ENCODE measurements around the gene ME3. TPM values are rescaled to one million over a fixed set of nuclear protein-coding genes. Genes with fewer than 3 reads are reported as not detected.

ME3 gene
- total RNA-seq, 4 donors from 2014 or later: 1.9 to 11.0 (median 6.0) TPM

GRCh38 chr11:86477495-86478155, 194.8 kb downstream of the ME3 start:
- no peak overlapping the region for H3K4me3 ChIP-seq (ENCODE audit: low read depth, poor library complexity, severe bottlenecking)
- peak in 1 of 2 donors; percentile 63 for DNase-seq (ENCODE audit: low spot score in 2 of 2)
- intact Hi-C loops (cut with DNase I; ENCODE audit: low total_unique reads): no loop called here
- no peak for TF ChIP-seq CTCF (IDR thresholded peaks at IDR 0.05)
- TF ChIP-seq POLR2A (IDR thresholded peaks at IDR 0.05): no peak
- 65 to 70% methylated on average over 5 of the region's 5 CpGs for WGBS, 2 donors

GRCh38 chr11:86476109-86476861, 196.1 kb downstream of the ME3 start:
- DNase-seq (ENCODE audit: low spot score in 2 of 2): peak in 1 of 2 donors; percentile 53
- H3K4me3 ChIP-seq (ENCODE audit: low read depth, poor library complexity, severe bottlenecking): no peak overlapping the region
- 82 to 87% methylated on average over 6 of the region's 6 CpGs for WGBS, 2 donors
- TF ChIP-seq POLR2A (IDR thresholded peaks at IDR 0.05) (no peak), CTCF (IDR thresholded peaks at IDR 0.05) (no peak)
- intact Hi-C loops (cut with DNase I; ENCODE audit: low total_unique reads): no loop called here

GRCh38 chr11:86475027-86475426, 197.4 kb downstream of the ME3 start:
- no peak overlapping the region for H3K4me3 ChIP-seq (ENCODE audit: low read depth, poor library complexity, severe bottlenecking)
- DNase-seq (ENCODE audit: low spot score in 2 of 2): no peak
- WGBS, 2 donors: 91 to 95% methylated on average over 3 of the region's 3 CpGs
- intact Hi-C loops (cut with DNase I; ENCODE audit: low total_unique reads): no loop called here
- TF ChIP-seq CTCF (IDR thresholded peaks at IDR 0.05) (no peak), POLR2A (IDR thresholded peaks at IDR 0.05) (no peak)

GRCh38 chr11:86473991-86474833, 198.2 kb downstream of the ME3 start:
- DNase-seq (ENCODE audit: low spot score in 2 of 2): no peak
- intact Hi-C loops (cut with DNase I; ENCODE audit: low total_unique reads): no loop called here
- no peak overlapping the region for H3K4me3 ChIP-seq (ENCODE audit: low read depth, poor library complexity, severe bottlenecking)
- 73 to 84% methylated on average over 10 of the region's 10 CpGs for WGBS, 2 donors
- TF ChIP-seq CTCF (IDR thresholded peaks at IDR 0.05) (no peak), POLR2A (IDR thresholded peaks at IDR 0.05) (no peak)

- TF ChIP-seq POLR2A (IDR thresholded peaks at IDR 0.05) (no peak), CTCF (IDR thresholded peaks at IDR 0.05) (no peak)
- no peak for DNase-seq (ENCODE audit: low spot score in 2 of 2)
- intact Hi-C loops (cut with DNase I; ENCODE audit: low total_unique reads): no loop called here
- H3K4me3 ChIP-seq (ENCODE audit: low read depth, poor library complexity, severe bottlenecking): no peak overlapping the region
- WGBS, 2 donors: 73 to 79% methylated on average over 5 of the region's 5 CpGs
Observed at GRCh38 chr11:86469491-86470388, 202.7 kb downstream of the ME3 start.

Data from lower leg skin (tissue), 4 donors.